Measurements from ENCODE around the gene CCDC81.

- TF ChIP-seq CTCF (conservative IDR thresholded peaks at IDR 0.05; ENCODE audit: low read depth, low read length) (no peak), EZH2 (IDR thresholded peaks at IDR 0.05; ENCODE audit: borderline replicate concordance, low read depth, low read length, poor library complexity, severe bottlenecking) (no peak)
Measured at GRCh38 chr11:86341382-86341781, 33.3 kb upstream of the CCDC81 start.
